Measurements from ENCODE around the gene PER3. TPM values are rescaled to one million over a fixed set of nuclear protein-coding genes. Genes with fewer than 3 reads are reported as not detected.

PER3 gene
- polyA plus RNA-seq, 1 donor from 2014 or later = 0.84 TPM

GRCh38 chr1:7767176-7767575, 16.9 kb upstream of the PER3 start:
- H2AFZ ChIP-seq (ENCODE audit: low read depth, low read length) = no peak overlapping the region
- H3K79me2 ChIP-seq (replicated peaks; ENCODE audit: insufficient read depth, low read length) = peaks cover 6% of the 10 kb centered on the region
- H3K27me3 ChIP-seq (ENCODE audit: insufficient read depth, low read depth, low read length) = peaks cover 2% of the 10 kb centered on the region
- no peaks in the 10 kb centered on the region for H4K20me1 ChIP-seq (ENCODE audit: insufficient read depth)
- H3K27ac ChIP-seq (ENCODE audit: low read length) = no peak overlapping the region
- no peak overlapping the region for H3K4me3 ChIP-seq (ENCODE audit: low read length)
- peaks cover 27% of the 10 kb centered on the region for H3K36me3 ChIP-seq (ENCODE audit: insufficient read depth, low read length)
- no peak overlapping the region for H3K4me2 ChIP-seq (ENCODE audit: low read length)
- peaks cover 8% of the 10 kb centered on the region for H3F3A ChIP-seq (ENCODE audit: insufficient read depth, low read length, poor library complexity, severe bottlenecking)
- H3K9me2 ChIP-seq (ENCODE audit: insufficient read depth, low read length) = no peaks in the 10 kb centered on the region
- no peak overlapping the region for H3K9ac ChIP-seq (ENCODE audit: low read length)
- TF ChIP-seq MXI1 (conservative IDR thresholded peaks at IDR 0.05; ENCODE audit: poor library complexity, severe bottlenecking) = no peak
- H3K9me3 ChIP-seq (ENCODE audit: low read length) = no peaks in the 10 kb centered on the region

DNA sequence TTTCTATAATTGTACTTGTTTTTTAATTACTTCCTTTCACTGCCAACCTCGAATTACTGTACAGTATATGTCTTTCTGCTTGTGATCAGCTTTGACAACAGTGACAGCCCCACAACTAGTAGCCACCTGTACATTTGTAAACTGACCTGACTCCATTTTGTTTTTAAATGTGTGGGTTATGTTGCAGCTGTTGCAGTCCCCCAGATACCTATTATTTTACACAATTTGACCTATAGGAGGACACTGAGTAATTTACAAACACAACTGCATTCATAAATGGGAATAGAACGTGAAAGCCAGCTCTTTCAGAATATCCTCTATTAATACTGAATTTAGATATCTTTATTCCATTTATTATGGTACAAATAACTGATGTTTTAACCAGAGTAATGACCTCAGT, 15.5 kb upstream of the PER3 start:
- peaks cover 18% of the 10 kb centered on the region for H3K79me2 ChIP-seq (replicated peaks; ENCODE audit: insufficient read depth, low read length)
- H3K36me3 ChIP-seq (ENCODE audit: insufficient read depth, low read length) = peaks cover 19% of the 10 kb centered on the region
- H2AFZ ChIP-seq (ENCODE audit: low read depth, low read length) = no peak overlapping the region
- H3K27ac ChIP-seq (ENCODE audit: low read length) = no peak overlapping the region
- no peaks in the 10 kb centered on the region for H3K9me2 ChIP-seq (ENCODE audit: insufficient read depth, low read length)
- TF ChIP-seq POLR2AphosphoS5 (IDR thresholded peaks at IDR 0.05) (no peak), MXI1 (conservative IDR thresholded peaks at IDR 0.05; ENCODE audit: poor library complexity, severe bottlenecking) (no peak), RAD21 (conservative IDR thresholded peaks at IDR 0.05) (no peak), SMC3 (conservative IDR thresholded peaks at IDR 0.05; ENCODE audit: poor library complexity) (no peak), TAF1 (IDR thresholded peaks at IDR 0.05; ENCODE audit: low read depth) (no peak), EP300 (conservative IDR thresholded peaks at IDR 0.05; ENCODE audit: poor library complexity, severe bottlenecking) (no peak), EZH2 (IDR thresholded peaks at IDR 0.05; ENCODE audit: borderline replicate concordance, insufficient read depth, low read length, poor library complexity, severe bottlenecking) (no peak)
- TF ChIP-seq, protein P1, sequence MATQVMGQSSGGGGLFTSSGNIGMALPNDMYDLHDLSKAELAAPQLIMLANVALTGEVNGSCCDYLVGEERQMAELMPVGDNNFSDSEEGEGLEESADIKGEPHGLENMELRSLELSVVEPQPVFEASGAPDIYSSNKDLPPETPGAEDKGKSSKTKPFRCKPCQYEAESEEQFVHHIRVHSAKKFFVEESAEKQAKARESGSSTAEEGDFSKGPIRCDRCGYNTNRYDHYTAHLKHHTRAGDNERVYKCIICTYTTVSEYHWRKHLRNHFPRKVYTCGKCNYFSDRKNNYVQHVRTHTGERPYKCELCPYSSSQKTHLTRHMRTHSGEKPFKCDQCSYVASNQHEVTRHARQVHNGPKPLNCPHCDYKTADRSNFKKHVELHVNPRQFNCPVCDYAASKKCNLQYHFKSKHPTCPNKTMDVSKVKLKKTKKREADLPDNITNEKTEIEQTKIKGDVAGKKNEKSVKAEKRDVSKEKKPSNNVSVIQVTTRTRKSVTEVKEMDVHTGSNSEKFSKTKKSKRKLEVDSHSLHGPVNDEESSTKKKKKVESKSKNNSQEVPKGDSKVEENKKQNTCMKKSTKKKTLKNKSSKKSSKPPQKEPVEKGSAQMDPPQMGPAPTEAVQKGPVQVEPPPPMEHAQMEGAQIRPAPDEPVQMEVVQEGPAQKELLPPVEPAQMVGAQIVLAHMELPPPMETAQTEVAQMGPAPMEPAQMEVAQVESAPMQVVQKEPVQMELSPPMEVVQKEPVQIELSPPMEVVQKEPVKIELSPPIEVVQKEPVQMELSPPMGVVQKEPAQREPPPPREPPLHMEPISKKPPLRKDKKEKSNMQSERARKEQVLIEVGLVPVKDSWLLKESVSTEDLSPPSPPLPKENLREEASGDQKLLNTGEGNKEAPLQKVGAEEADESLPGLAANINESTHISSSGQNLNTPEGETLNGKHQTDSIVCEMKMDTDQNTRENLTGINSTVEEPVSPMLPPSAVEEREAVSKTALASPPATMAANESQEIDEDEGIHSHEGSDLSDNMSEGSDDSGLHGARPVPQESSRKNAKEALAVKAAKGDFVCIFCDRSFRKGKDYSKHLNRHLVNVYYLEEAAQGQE (IDR thresholded peaks at IDR 0.05; ENCODE audit: borderline replicate concordance) = no peak
- TF ChIP-seq, protein P2, sequence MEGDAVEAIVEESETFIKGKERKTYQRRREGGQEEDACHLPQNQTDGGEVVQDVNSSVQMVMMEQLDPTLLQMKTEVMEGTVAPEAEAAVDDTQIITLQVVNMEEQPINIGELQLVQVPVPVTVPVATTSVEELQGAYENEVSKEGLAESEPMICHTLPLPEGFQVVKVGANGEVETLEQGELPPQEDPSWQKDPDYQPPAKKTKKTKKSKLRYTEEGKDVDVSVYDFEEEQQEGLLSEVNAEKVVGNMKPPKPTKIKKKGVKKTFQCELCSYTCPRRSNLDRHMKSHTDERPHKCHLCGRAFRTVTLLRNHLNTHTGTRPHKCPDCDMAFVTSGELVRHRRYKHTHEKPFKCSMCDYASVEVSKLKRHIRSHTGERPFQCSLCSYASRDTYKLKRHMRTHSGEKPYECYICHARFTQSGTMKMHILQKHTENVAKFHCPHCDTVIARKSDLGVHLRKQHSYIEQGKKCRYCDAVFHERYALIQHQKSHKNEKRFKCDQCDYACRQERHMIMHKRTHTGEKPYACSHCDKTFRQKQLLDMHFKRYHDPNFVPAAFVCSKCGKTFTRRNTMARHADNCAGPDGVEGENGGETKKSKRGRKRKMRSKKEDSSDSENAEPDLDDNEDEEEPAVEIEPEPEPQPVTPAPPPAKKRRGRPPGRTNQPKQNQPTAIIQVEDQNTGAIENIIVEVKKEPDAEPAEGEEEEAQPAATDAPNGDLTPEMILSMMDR (IDR thresholded peaks at IDR 0.05; ENCODE audit: poor library complexity, severe bottlenecking) = no peak
- no peak overlapping the region for H3K9ac ChIP-seq (ENCODE audit: low read length)
- H4K20me1 ChIP-seq (ENCODE audit: insufficient read depth) = no peaks in the 10 kb centered on the region
- no peak overlapping the region for H3K4me2 ChIP-seq (ENCODE audit: low read length)
- H3K27me3 ChIP-seq (ENCODE audit: insufficient read depth, low read depth, low read length) = peaks cover 2% of the 10 kb centered on the region
- no peak overlapping the region for H3K4me3 ChIP-seq (ENCODE audit: low read length)
- no peaks in the 10 kb centered on the region for H3K9me3 ChIP-seq (ENCODE audit: low read length)
- H3F3A ChIP-seq (ENCODE audit: insufficient read depth, low read length, poor library complexity, severe bottlenecking) = peaks cover 8% of the 10 kb centered on the region

Measured in neural cell (in vitro differentiated cells).